Astrocyte (in vitro differentiated cells and primary cell): Measurements from ENCODE around the gene UTS2B. TPM values are rescaled to one million over a fixed set of nuclear protein-coding genes. Genes with fewer than 3 reads are reported as not detected.

Experiments
- DNase-seq: peaks from one replicate; pipeline ENCODE4 v3.0.0-alpha.2; 2010; ENCODE audit warnings: low read depth
- FAIRE-seq: peaks from 2 replicates; lab custom pipeline; 2011; peaks lifted over from hg19 to GRCh38; lab: Jason Lieb, UNC
- H2AFZ ChIP-seq: 2 replicates; pipeline ENCODE4 v1.6.0; 2012; ENCODE audit warnings: low read depth, low read length, inconsistent platforms
- H3K27ac ChIP-seq: 2 replicates; pipeline ENCODE4 v1.5.1; 2011; ENCODE audit warnings: low read depth, low read length, inconsistent platforms
- H3K27me3 ChIP-seq: 2 replicates; pipeline ENCODE4 v1.6.0; 2011; ENCODE audit warnings: low read length, inconsistent platforms; ENCODE audit not compliant: insufficient read depth
- H3K36me3 ChIP-seq: 2 replicates; pipeline ENCODE4 v1.5.1; 2011; ENCODE audit warnings: low read length, inconsistent platforms; ENCODE audit not compliant: insufficient read depth
- H3K4me1 ChIP-seq: 2 replicates; pipeline ENCODE4 v1.5.1; 2011; ENCODE audit warnings: low read length, inconsistent platforms; ENCODE audit not compliant: insufficient read depth
- H3K4me2 ChIP-seq: 2 replicates; pipeline ENCODE4 v1.6.0; 2012; ENCODE audit warnings: low read length, inconsistent platforms
- H3K4me3 ChIP-seq: 2 replicates; pipeline ENCODE4 v1.5.1; 2011; ENCODE audit warnings: low read depth, mild to moderate bottlenecking, low read length, inconsistent platforms; ENCODE audit not compliant: insufficient read depth
- H3K79me2 ChIP-seq: 2 replicates; pipeline ENCODE4 v1.6.0; 2012; ENCODE audit warnings: mild to moderate bottlenecking, low read length, inconsistent platforms; ENCODE audit not compliant: insufficient read depth
- H3K9ac ChIP-seq: 2 replicates; pipeline ENCODE4 v1.6.0; 2012; ENCODE audit warnings: mild to moderate bottlenecking, low read length, inconsistent platforms
- H3K9me3 ChIP-seq: 2 replicates; pipeline ENCODE4 v1.5.1; 2012; ENCODE audit warnings: low read depth, mild to moderate bottlenecking, low read length, inconsistent platforms; ENCODE audit not compliant: insufficient read depth
- H4K20me1 ChIP-seq: 2 replicates; pipeline ENCODE4 v1.6.0; 2012; ENCODE audit warnings: low read length, inconsistent platforms; ENCODE audit not compliant: insufficient read depth
- H3K27ac Mint-ChIP-seq: one replicate; pipeline ENCODE4 v1.8.0; 2021; ENCODE audit warnings: mild to moderate bottlenecking, mixed read lengths; ENCODE audit not compliant: unreplicated experiment
- H3K27me3 Mint-ChIP-seq: one replicate; pipeline ENCODE4 v1.8.0; 2021; ENCODE audit warnings: low read depth, mixed read lengths; ENCODE audit not compliant: unreplicated experiment
- H3K36me3 Mint-ChIP-seq: one replicate; pipeline ENCODE4 v1.8.0; 2021; ENCODE audit warnings: low read depth, mixed read lengths; ENCODE audit not compliant: unreplicated experiment
- H3K4me1 Mint-ChIP-seq: one replicate; pipeline ENCODE4 v1.8.0; 2021; ENCODE audit warnings: low read depth, mixed read lengths; ENCODE audit not compliant: unreplicated experiment
- H3K4me3 Mint-ChIP-seq: one replicate; pipeline ENCODE4 v1.8.0; 2021; ENCODE audit warnings: mild to moderate bottlenecking, moderate library complexity, mixed read lengths; ENCODE audit not compliant: unreplicated experiment
- H3K9me3 Mint-ChIP-seq: one replicate; pipeline ENCODE4 v1.8.0; 2021; ENCODE audit warnings: mild to moderate bottlenecking, mixed read lengths; ENCODE audit not compliant: unreplicated experiment
- CTCF ChIP-seq: IDR thresholded peaks from 2 replicates; pipeline ENCODE4 v1.5.1; 2011; ENCODE audit warnings: low read depth, mild to moderate bottlenecking, inconsistent platforms, low read length, moderate library complexity; ENCODE audit not compliant: insufficient read depth
- EZH2 ChIP-seq: IDR thresholded peaks from 2 replicates; pipeline ENCODE4 v1.6.1; 2012; ENCODE audit warnings: mild to moderate bottlenecking, low read length, inconsistent platforms; ENCODE audit not compliant: insufficient read depth
- total RNA-seq: library from RNA; stranded (reverse); gene quantifications from 2 replicates; pipeline ENCODE4 v1.2.1, GENCODE V29; 2021

Gene UTS2B
- total RNA-seq, 1 donor from 2014 or later, result 0.75 TPM

- no peaks in the 10 kb centered on the region for H3K27me3 Mint-ChIP-seq
- no peak for DNase-seq
- no peak overlapping the region for H3K4me3 Mint-ChIP-seq
- FAIRE-seq, result no peak
- Histone ChIP-seq H3K9ac (no peak overlapping the region), H3K79me2 (no peaks in the 10 kb centered on the region), H3K27me3 (no peaks in the 10 kb centered on the region), H3K9me3 (no peaks in the 10 kb centered on the region), H3K4me2 (no peak overlapping the region), H4K20me1 (no peaks in the 10 kb centered on the region), H3K4me1 (no peaks in the 10 kb centered on the region), H3K27ac (no peak overlapping the region), H3K36me3 (no peaks in the 10 kb centered on the region), H3K4me3 (no peak overlapping the region), H2AFZ (no peak overlapping the region)
- H3K27ac Mint-ChIP-seq, result no peak overlapping the region
- no peak for TF ChIP-seq CTCF
- no peak for TF ChIP-seq EZH2
- H3K36me3 Mint-ChIP-seq, result no peaks in the 10 kb centered on the region
- peaks cover 4% of the 10 kb centered on the region for H3K9me3 Mint-ChIP-seq
- H3K4me1 Mint-ChIP-seq, result no peaks in the 10 kb centered on the region
These were observed 17.0 kb downstream of the UTS2B start for GRCh38 chr3:191313296-191313695.

GRCh38 chr3:191307341-191307740 is 23.0 kb downstream of the UTS2B start:
- no peak overlapping the region for H2AFZ ChIP-seq
- no peaks in the 10 kb centered on the region for H3K36me3 Mint-ChIP-seq
- no peak overlapping the region for H3K4me3 Mint-ChIP-seq
- peaks cover 2% of the 10 kb centered on the region for H3K9me3 Mint-ChIP-seq
- no peak for FAIRE-seq
- DNase-seq, result no peak
- H3K4me1 ChIP-seq, result no peaks in the 10 kb centered on the region
- no peak overlapping the region for H3K4me3 ChIP-seq
- no peaks in the 10 kb centered on the region for H4K20me1 ChIP-seq
- H3K27me3 ChIP-seq, result no peaks in the 10 kb centered on the region
- H3K4me2 ChIP-seq, result no peak overlapping the region
- H3K36me3 ChIP-seq, result no peaks in the 10 kb centered on the region
- H3K4me1 Mint-ChIP-seq, result peaks cover 5% of the 10 kb centered on the region
- no peaks in the 10 kb centered on the region for H3K9me3 ChIP-seq
- no peak for TF ChIP-seq CTCF
- no peak for TF ChIP-seq EZH2
- peaks cover 4% of the 10 kb centered on the region for H3K27me3 Mint-ChIP-seq
- H3K9ac ChIP-seq, result no peak overlapping the region
- H3K27ac ChIP-seq, result no peak overlapping the region
- no peak overlapping the region for H3K27ac Mint-ChIP-seq
- H3K79me2 ChIP-seq, result no peaks in the 10 kb centered on the region

GRCh38 chr3:191306428-191306827 is 23.9 kb downstream of the UTS2B start:
- Histone ChIP-seq H3K27me3 (no peaks in the 10 kb centered on the region), H3K4me1 (no peaks in the 10 kb centered on the region), H3K9ac (no peak overlapping the region), H3K27ac (no peak overlapping the region), H2AFZ (no peak overlapping the region), H3K4me2 (no peak overlapping the region), H4K20me1 (no peaks in the 10 kb centered on the region), H3K9me3 (no peaks in the 10 kb centered on the region), H3K4me3 (no peak overlapping the region), H3K79me2 (no peaks in the 10 kb centered on the region), H3K36me3 (no peaks in the 10 kb centered on the region)
- FAIRE-seq (no peak), DNase-seq (no peak)
- Mint-ChIP-seq H3K27ac (no peak overlapping the region), H3K4me3 (no peak overlapping the region), H3K27me3 (peaks cover 4% of the 10 kb centered on the region), H3K9me3 (peaks cover 2% of the 10 kb centered on the region), H3K36me3 (no peaks in the 10 kb centered on the region), H3K4me1 (peaks cover 7% of the 10 kb centered on the region)
- TF ChIP-seq EZH2, result no peak
- TF ChIP-seq CTCF, result no peak
